DMS114 treated with DMSO at 0.1 percent for 48 hours (cell line): ENCODE results near the gene SCP2.
"Not testable (repeated sequence)": the region's sequence is repeated elsewhere in the genome, so short reads cannot be mapped to it uniquely, and the experiment has no call there.

ENCODE experiments used
- DNase-seq: peaks from one replicate; lab custom pipeline; 2025; ENCODE audit not compliant: unreplicated experiment; lab: John Stamatoyannopoulos, UW

SCP2 gene

DNA sequence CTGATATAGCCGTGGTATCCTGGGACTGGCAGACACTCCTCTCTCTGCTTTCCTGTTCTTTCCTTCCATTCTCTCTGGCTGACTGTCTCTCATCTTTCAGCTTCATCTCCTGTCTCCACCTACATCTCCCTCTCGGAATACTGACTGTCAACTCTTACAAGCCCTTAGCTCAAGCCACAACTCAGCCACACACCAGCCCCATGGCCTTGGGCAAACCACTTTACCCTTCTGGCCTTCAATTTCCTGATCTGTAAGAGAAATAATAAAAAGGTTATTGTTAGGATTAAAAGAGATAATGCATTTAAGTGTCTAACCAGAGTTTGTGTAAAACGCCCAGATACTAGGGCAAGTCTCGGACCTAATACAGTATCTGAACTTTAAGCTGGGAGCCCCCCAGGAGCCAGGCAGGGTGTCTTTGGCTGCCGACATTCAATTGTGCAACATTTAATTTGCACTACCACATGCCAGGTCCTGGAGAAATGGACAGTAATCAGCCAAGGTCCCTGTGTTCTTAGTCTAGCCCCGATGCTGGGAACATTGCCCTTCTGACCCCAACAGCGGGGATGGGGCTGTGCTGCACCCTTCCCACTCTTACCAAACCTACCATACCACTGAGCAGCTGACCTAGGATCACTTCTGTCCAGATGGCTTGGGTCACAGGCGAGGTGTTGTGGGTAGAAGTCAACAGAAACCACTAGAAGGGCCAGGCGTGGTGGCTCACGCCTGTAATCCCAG lies 10.7 kb upstream of the SCP2 start:
- DNase-seq = no peak

DNA sequence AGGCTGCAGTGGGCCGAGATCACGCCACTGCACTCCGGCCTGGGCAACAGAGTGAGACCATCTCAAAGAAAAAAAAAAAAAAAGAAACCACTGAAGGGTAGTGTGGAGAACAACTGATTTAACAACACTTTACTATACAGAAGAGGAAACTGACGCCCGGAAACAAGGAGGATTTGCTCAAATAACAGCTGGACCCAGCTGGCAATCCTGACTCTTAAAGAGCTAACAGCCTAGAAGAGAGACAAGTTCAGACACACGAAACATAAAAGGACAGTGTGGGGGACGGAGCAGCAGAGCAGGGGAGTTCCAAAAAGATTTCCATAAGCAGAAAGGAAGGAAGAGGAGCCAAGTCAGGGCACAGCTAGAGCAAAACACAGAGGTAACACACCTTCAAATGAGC lies 9.9 kb upstream of the SCP2 start:
- DNase-seq = no peak

GRCh38 chr1:52917581-52917980 lies 9.5 kb upstream of the SCP2 start:
- DNase-seq = no peak

DNA sequence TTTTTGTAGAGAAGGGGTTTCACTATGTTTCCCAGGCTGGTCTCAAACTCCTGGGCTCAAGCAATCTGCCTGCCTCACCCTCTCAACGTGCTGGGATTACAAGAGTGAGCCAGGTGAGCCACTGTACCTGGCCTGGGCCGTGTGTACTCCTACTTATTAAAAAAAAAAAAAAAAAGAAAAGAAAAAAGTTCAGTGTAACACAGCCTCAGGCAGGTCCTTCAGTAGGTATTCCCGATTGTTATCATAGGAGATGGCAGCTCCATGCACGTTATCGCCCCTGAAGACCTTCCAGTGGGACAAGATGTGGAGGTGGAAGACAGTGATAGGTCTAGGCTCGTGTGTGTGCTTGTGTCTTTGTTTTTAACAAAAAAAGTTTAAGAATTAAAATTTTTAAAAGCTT lies 8.9 kb upstream of the SCP2 start:
- no peak for DNase-seq

DNA sequence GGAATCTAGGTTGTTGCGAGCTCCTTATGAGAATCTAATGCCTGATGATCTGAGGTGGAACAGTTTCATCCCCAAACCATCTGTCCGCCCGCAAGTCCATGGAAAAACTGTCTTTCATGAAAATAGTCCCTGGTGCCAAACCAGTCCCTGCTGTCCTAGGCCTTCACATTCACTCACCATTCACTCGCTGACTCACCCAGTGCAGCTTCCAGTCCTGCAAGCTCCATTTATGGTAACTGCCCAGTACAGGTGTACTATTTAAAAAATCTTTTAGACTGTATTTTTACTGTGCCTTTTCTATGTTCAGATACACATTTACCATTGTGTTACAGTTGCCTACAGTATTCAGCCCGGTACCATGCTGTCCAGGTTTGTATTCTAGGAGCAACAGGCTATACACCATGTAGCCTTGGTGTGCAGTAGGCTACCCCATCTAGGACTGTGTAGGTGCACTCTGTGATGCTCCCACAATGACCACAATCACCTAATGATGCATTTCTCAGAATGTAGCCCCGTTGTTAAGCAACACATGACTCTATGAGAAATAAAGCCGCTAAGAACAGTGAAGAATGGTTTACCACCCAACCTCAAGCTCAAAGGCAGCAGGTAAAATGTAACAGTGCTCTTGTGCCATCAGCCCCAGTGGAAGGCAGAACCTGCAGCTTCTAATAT lies 7.9 kb upstream of the SCP2 start:
- no peak for DNase-seq

- no peak for DNase-seq
Observed at GRCh38 chr1:52919723-52920483, 7.2 kb upstream of the SCP2 start.

DNA sequence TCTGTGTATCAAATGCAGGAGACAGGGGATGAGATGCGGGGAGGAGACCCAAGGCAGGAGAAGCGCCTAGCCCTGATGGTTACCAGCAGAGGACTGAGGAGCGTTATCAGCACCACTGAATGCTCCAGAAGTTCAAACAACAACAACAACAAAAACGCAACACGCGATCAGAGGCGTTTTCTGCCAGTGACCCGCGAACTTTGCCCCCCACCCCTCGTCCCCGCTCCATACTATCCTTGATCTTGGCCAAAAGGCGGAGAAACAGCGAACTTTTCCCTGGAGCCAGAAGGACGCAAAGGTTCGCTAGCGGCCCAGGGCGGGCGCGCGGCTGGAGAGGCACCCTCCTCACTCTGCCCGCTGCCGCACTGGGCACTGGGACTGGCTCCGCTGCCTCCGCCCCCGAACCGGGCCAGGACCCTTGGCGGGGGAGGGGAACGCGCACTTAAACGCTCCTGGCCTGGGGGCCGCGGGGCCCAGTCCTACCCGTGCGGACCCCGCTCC lies 6.2 kb upstream of the SCP2 start:
- DNase-seq = no peak

- DNase-seq = no peak
Observed at GRCh38 chr1:52925571-52926005, 1.5 kb upstream of the SCP2 start.

DNA sequence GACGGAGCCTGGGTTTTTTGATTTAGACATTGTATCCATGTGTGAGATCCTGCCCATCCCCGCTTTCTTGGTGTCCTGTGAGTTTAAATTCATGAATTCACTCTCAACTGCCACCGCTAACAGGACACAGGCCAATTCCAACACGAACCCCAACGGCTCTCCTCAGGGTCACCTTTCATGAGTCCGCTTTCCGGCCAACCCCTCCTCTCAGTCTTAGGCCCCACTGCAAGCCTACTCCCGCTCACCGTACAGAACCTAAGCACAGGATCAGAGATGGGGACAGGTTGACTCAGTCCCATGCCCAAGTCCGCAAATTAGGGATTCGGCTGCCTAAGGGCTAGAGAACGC lies 238 bp upstream of the SCP2 start:
- DNase-seq = peak; percentile 46

DNA sequence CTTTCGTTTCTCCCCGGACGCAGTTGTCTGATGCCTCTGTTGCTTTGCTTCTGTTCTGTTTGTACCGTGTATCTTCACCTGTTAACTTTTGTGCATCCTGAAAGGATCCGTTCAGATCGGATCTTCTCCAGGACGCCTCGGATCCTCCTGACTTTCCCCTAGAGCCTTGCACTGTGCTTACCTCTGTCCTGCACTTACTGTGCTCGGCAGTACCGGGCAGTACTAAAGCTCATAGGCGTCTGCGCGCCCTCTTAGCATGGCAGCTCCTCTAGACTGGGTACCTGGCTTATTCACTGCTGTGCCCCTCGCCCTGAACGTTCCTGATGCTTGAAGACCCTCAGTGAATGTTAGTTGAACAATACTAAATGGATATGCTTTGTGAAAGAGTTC lies 934 bp downstream of the SCP2 start:
- peak; percentile 15 for DNase-seq

DNA sequence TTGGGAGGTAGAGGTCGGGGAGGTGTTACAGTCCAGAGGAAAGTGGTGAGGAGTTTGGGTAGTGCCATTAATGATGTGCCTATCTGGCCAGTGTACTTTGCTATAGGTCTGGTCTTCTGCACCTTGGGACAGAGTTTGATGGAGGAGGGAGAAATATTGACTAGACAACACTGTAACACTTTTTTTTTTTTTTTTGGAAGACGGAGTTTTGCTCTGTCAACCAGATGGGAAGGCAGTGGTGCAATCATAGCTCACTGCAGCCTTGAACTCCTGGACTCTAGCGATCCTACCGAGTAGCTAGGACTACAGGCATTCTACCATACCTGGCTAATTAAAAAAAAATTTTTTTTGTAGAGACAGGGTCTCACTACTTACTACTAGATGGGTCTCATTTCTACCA lies 1.9 kb downstream of the SCP2 start:
- DNase-seq = no peak

- no peak for DNase-seq
Observed at GRCh38 chr1:52937433-52938182, 10.5 kb downstream of the SCP2 start.

DNA sequence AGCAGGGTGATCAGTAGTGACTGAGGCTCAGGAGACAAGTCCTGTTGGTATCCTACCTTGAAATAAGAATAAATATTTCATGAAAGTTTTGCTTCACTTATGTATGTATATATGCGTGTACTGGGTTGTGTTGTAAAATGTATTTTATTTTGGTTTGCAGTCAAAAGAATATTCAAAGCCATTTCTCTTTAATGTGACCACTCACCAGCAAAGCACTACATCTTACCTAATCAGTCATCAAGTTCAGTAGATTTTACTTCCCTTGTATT lies 11.0 kb downstream of the SCP2 start:
- no peak for DNase-seq

DNA sequence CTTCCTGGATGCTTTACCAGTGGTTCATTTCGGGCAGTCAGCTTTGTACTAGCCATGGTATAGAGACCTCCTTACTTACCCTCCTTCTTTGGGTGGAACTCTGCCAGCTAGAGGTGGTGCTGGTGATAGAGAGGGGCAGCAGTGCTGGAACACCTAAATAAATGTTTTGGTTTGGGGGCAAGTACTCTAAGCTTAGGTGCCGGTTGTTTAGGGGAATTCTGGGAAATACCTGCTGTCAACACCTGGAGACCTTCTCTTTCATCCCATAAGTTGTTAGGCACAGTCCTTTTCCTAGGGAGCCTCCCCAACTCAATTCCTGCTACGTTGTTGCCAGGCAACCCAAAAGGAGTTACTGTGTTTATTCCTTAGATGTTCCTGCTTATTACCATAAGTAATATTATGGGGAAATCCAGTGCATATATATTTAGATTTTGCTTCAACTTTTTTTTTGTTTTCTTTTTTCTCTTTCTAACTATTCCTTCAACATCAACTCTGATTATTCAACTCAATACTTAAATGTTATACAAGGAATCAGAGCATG lies 16.9 kb downstream of the SCP2 start:
- DNase-seq = no peak

GRCh38 chr1:52944566-52944965 lies 17.5 kb downstream of the SCP2 start:
- DNase-seq = no peak

GRCh38 chr1:52947490-52947889 lies 20.4 kb downstream of the SCP2 start:
- DNase-seq = no peak

- DNase-seq = not testable (repeated sequence)
Observed at GRCh38 chr1:52949602-52950001, 22.5 kb downstream of the SCP2 start.

- no peak for DNase-seq
Observed at GRCh38 chr1:52952112-52952511, 25.0 kb downstream of the SCP2 start.

- no peak for DNase-seq
Observed at GRCh38 chr1:52955129-52955970, 28.3 kb downstream of the SCP2 start.

GRCh38 chr1:52963101-52963500 lies 36.0 kb downstream of the SCP2 start:
- DNase-seq = no peak
